OCI-LY1 (cell line): ENCODE results near the gene SYCP1.
A peak's percentile ranks its signal among the peaks of the same experiment; 100 is the strongest.

ENCODE experiments used
- H2AFZ ChIP-seq: fragments of 200-600 bp; sonication (generic), shearing (Covaris generic); 2 replicates; pipeline ENCODE4 v1.6.0; 2014; ENCODE audit warnings: antibody characterized with exemption, mild to moderate bottlenecking, low read length
- H3F3A ChIP-seq: fragments of 200-600 bp; sonication (generic), shearing (Covaris generic); 2 replicates; pipeline ENCODE4 v1.6.0; 2014; ENCODE audit warnings: mild to moderate bottlenecking, antibody characterized with exemption, low read length, moderate library complexity; ENCODE audit not compliant: insufficient read depth
- H3K27ac ChIP-seq: fragments of 200-600 bp; sonication (generic); 2 replicates; pipeline ENCODE4 v1.5.1; 2014; ENCODE audit warnings: low read length, mixed run types, mild to moderate bottlenecking, low read depth; ENCODE audit not compliant: poor library complexity, severe bottlenecking
- H3K27me3 ChIP-seq: fragments of 200-600 bp; sonication (generic); 2 replicates; pipeline ENCODE4 v1.6.0; 2014; ENCODE audit warnings: antibody characterized with exemption, mild to moderate bottlenecking, low read length, moderate library complexity; ENCODE audit not compliant: insufficient read depth
- H3K36me3 ChIP-seq: fragments of 200-600 bp; sonication (generic); 2 replicates; pipeline ENCODE4 v1.6.1; 2014; ENCODE audit warnings: mild to moderate bottlenecking, antibody characterized with exemption, low read length, moderate library complexity, mixed read lengths; ENCODE audit not compliant: insufficient read depth
- H3K4me1 ChIP-seq: fragments of 200-600 bp; sonication (generic); 2 replicates; pipeline ENCODE4 v1.5.1; 2014; ENCODE audit warnings: mild to moderate bottlenecking, low read length, moderate library complexity; ENCODE audit not compliant: insufficient read depth, severe bottlenecking
- H3K4me2 ChIP-seq: fragments of 200-600 bp; sonication (generic), shearing (Covaris generic); 2 replicates; pipeline ENCODE4 v1.6.1; 2014; ENCODE audit warnings: low read length
- H3K4me3 ChIP-seq: fragments of 200-600 bp; sonication (generic); 2 replicates; pipeline ENCODE4 v1.5.1; 2014; ENCODE audit warnings: low read length, low read depth, mild to moderate bottlenecking, mixed read lengths; ENCODE audit not compliant: poor library complexity, severe bottlenecking
- H3K79me2 ChIP-seq: fragments of 200-600 bp; shearing (Covaris generic); 2 replicates; pipeline ENCODE4 v1.6.1; 2016; ENCODE audit warnings: mixed run types, low read length, mixed read lengths; ENCODE audit not compliant: insufficient read depth
- H3K9ac ChIP-seq: fragments of 200-600 bp; sonication (generic), shearing (Covaris generic); 2 replicates; pipeline ENCODE4 v1.6.1; 2014; ENCODE audit warnings: mild to moderate bottlenecking, low read length, mixed read lengths
- H3K9me2 ChIP-seq: fragments of 200-600 bp; sonication (generic), shearing (Covaris generic); 2 replicates; pipeline ENCODE4 v1.6.1; 2014; ENCODE audit warnings: low read depth, mild to moderate bottlenecking, low read length, mixed read lengths
- H3K9me3 ChIP-seq: fragments of 200-600 bp; shearing (Covaris generic); 2 replicates; pipeline ENCODE4 v1.6.1; 2014; ENCODE audit warnings: low read length, mixed read lengths
- H4K20me1 ChIP-seq: fragments of 200-600 bp; sonication (generic), shearing (Covaris generic); 2 replicates; pipeline ENCODE4 v1.6.0; 2016; ENCODE audit warnings: mild to moderate bottlenecking, low read length; ENCODE audit not compliant: insufficient read depth
- EZH2 ChIP-seq: fragments of 200-600 bp; sonication (generic), shearing (Covaris generic); IDR thresholded peaks from 2 replicates; pipeline ENCODE4 v1.8.0; 2017; ENCODE audit warnings: borderline replicate concordance, mixed run types, mild to moderate bottlenecking, antibody characterized with exemption, low read length, moderate library complexity, mixed read lengths
- TF ChIP-seq, protein P1 (sequence below): fragments of 200-600 bp; sonication (generic), shearing (Covaris generic); IDR thresholded peaks from 2 replicates; pipeline ENCODE4 v1.5.1; 2017; ENCODE audit warnings: mild to moderate bottlenecking, antibody characterized with exemption, low read length, moderate library complexity, mixed read lengths

SYCP1 gene

DNA sequence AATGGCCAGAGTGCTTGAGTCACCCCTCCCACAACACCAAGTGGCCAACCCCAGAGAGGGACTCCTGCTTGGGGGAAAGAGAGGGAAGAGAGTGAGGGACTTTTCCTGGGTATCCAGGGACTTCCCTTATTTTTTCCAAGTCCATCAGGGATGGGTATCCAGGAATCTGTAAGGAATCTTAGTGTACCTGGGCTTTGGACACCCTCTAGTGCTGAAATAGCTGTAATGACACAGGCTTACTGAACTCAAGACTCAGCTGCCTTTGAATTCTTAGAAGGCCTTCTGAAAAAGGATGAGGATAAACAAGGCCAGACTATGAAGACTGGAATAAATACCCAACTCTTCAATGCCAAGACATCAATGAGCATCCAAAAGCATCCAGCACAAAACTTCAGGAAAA is 187.0 kb downstream of the SYCP1 start:
- H3K27me3 ChIP-seq, result no peaks in the 10 kb centered on the region
- H3K36me3 ChIP-seq, result no peaks in the 10 kb centered on the region
- no peaks in the 10 kb centered on the region for H3K4me1 ChIP-seq
- H3F3A ChIP-seq, result no peaks in the 10 kb centered on the region
- no peaks in the 10 kb centered on the region for H3K79me2 ChIP-seq
- TF ChIP-seq, protein P1, sequence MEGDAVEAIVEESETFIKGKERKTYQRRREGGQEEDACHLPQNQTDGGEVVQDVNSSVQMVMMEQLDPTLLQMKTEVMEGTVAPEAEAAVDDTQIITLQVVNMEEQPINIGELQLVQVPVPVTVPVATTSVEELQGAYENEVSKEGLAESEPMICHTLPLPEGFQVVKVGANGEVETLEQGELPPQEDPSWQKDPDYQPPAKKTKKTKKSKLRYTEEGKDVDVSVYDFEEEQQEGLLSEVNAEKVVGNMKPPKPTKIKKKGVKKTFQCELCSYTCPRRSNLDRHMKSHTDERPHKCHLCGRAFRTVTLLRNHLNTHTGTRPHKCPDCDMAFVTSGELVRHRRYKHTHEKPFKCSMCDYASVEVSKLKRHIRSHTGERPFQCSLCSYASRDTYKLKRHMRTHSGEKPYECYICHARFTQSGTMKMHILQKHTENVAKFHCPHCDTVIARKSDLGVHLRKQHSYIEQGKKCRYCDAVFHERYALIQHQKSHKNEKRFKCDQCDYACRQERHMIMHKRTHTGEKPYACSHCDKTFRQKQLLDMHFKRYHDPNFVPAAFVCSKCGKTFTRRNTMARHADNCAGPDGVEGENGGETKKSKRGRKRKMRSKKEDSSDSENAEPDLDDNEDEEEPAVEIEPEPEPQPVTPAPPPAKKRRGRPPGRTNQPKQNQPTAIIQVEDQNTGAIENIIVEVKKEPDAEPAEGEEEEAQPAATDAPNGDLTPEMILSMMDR, result 0 out of 2 replicates have a peak, but pooled peaks have one; percentile 15
- no peak for TF ChIP-seq EZH2
- no peak overlapping the region for H3K9ac ChIP-seq
- no peak overlapping the region for H2AFZ ChIP-seq
- no peaks in the 10 kb centered on the region for H3K9me3 ChIP-seq
- H3K4me3 ChIP-seq, result no peak overlapping the region
- H3K27ac ChIP-seq, result no peak overlapping the region
- H3K9me2 ChIP-seq, result no peaks in the 10 kb centered on the region
- no peaks in the 10 kb centered on the region for H4K20me1 ChIP-seq
- no peak overlapping the region for H3K4me2 ChIP-seq
